Activated CD4-positive, alpha-beta T cell treated with anti-CD3 and anti-CD28 coated beads, Interleukin-2, amount 50 U/mL, for 48 hours (primary cell): ENCODE measurements around the gene MAP3K21.
A peak's percentile ranks its signal among the peaks of the same experiment; 100 is the strongest.

Experiments
- DNase-seq, 2 experiments: peaks; one replicate each; pipeline ENCODE4 v3.0.0-alpha.2; 2020

The MAP3K21 gene

DNA sequence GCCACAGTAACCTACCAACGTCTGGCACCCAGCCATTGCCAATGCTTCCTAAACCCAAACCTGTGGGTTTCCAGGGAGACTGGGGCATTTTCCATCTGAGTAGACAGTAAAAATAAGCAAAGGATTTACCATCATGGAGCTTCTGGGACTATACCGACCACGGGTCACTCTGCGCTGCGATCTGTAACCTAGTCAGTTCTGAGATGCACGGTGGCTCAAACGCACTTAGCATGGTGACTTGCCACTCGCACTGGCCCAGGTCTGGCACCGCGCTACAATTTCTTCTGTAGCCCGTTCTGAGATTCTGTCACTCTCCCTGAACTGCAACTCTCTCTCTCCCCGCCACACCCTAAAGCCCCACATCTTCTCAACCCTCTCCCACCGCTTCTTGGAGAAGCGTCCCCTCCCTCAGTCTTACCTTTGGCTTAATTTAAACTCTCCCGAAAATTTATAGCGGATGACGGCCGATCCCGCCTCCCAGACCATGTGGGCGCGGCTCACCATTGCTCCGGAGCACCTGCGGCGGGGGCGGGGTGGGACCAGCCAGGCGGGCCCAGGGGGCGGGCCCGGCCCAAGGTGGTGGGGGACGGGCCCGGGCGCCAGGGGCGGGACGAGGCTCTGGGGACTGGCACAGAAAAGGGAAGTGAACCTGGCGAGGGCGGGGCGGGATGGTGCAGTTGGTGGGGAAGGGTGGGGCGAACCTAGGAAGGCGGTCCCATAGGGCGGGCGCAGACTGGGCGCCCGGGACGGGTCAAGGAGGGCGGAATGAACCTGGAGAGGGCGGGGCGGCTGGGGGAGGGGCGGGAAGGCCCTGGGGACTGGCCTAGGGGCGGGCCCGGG lies 493 bp upstream of the MAP3K21 start:
- peak; percentile 94 to 95 for DNase-seq

DNA sequence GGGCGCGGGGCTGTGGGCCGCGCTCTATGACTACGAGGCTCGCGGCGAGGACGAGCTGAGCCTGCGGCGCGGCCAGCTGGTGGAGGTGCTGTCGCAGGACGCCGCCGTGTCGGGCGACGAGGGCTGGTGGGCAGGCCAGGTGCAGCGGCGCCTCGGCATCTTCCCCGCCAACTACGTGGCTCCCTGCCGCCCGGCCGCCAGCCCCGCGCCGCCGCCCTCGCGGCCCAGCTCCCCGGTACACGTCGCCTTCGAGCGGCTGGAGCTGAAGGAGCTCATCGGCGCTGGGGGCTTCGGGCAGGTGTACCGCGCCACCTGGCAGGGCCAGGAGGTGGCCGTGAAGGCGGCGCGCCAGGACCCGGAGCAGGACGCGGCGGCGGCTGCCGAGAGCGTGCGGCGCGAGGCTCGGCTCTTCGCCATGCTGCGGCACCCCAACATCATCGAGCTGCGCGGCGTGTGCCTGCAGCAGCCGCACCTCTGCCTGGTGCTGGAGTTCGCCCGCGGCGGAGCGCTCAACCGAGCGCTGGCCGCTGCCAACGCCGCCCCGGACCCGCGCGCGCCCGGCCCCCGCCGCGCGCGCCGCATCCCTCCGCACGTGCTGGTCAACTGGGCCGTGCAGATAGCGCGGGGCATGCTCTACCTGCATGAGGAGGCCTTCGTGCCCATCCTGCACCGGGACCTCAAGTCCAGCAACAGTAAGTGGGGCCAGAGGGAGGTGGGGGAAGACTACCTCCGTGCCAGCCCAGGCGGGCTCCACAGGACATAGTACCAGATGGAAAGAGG lies 808 bp downstream of the MAP3K21 start:
- peak; percentile 22 to 30 for DNase-seq

DNA sequence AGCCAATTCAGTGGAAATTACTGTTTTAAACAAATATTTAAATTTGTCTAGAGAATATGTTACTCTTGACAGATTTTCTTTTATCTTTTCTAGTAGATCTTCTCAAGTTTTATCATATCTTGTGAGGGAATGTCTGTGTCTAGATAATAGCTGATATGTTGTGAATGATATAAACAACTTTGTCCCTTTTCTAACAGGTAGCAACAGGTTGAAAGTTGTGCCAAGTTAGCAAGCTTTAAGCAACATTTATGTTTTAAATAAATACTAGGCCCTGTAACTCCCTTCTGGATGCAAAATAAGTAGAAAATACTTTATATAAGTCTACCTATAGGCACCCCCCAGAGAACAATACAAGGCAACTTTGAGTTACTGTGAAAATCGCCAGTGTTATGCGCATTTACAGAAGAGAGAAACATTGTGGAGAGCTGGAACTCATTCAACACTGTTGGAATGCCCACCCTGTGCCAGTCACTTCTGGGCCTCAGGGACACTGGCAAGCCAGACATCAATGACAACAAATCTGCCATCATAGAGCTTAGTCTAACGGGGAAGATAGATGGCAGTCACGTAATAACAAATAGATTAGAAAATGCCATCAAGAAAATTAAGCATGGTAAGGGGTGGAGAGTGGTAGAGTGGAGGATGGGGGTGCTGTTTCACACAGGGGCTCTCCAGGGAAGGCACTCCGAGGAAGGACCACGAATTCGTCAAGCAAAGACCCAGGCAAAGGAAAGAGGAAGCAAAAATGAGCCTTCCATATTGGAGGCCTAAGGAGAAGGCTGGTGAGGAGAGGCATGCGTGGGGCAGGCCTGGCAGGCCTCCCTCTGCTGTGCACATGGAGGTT lies 4.4 kb downstream of the MAP3K21 start:
- no peak for DNase-seq

DNA sequence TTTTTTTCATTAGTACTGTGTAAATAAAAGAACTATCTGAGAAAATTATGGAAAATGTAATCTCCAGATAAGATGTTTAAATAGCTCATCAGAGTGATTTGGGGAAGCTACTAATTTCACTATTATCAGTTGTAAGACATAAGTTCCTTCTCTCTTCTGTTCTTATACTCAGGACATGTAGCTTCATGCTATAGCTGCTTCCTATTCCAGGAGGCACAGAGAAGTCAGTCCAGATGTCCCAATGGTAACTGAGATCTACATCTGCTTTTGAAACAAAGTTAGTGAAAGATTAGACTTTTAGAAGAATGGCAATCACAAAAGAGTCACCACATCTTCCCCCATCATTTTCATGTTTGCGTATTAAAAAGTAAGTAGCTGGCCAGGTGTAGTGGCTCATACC lies 5.6 kb downstream of the MAP3K21 start:
- DNase-seq: no peak

DNA sequence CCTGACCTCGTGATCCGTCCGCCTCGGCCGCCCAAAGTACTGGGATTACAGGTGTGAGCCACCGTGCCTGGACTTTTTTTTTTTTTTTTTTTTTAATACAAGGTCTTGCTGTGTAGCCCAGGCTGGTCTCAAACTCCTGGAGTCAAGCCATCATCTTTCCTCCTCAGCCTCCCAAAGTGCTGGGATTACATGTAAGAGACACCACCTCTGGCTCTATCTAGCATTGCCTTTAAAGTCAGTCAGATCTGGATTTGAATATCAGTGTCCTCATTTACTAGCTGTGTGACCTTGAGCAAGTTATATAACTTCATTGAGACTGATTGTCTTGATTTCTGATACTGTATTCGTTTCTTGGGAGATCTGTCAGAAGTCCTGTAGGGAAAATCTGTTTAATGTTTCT lies 6.6 kb downstream of the MAP3K21 start:
- DNase-seq: no peak

DNA sequence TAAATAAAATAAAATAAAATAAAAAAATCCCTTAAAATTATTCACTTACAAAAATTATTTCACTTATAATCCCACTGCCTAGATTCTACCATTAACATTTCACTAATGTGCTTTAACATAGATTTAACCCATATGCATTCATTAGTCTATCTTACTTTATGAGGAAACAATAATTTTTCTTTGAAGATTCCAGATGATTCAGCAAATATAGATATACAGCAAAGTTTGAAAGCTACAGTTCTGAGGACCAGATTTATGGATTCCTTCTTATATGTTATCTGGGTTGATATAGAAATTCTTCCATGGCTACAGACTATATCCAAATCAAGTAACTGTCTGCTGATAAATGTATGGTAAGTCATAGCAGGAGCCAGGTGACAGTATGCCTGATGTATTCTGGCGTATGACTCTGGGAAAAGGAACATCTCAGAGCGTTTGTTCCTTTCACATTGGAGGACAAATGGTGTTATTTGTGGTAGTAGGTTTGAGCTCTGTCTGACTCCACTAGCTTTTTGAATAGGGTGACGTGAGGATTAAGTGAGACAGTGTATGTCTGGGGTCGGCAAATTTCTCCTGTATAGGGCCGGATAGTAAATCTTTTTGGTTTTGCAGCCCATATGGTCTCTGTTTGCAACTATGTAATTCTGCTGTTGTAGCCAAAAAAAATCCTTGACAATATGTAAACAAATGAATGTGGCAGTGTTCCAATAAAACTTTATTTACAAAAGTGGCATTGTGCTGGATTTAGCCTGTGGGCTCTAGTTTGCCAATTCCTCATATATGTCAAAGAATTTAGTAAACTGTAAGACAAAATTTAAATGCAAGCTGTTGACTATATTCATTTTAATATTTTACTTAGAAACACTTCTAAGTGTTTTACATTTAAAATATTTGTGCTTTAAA lies 9.3 kb downstream of the MAP3K21 start:
- DNase-seq: no peak

DNA sequence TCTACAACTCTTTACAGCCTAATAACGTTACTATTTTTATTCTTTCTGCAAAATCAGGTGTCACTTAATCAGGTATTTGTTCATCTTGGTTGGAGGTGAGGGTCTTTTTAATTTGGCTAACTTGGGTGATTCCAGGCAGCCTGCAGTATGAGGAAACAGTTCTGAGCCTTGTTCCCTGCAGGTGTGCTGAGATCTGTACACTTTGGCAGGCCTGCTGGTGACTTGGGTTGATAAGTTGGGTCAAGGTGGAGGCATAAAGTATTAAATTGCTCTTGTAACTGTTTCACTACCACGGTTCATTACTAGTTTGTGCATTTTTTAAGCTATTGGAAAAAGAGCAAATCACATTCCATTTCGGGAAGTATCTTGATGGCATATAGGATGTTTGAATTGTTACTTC lies 10.0 kb downstream of the MAP3K21 start:
- no peak for DNase-seq

DNA sequence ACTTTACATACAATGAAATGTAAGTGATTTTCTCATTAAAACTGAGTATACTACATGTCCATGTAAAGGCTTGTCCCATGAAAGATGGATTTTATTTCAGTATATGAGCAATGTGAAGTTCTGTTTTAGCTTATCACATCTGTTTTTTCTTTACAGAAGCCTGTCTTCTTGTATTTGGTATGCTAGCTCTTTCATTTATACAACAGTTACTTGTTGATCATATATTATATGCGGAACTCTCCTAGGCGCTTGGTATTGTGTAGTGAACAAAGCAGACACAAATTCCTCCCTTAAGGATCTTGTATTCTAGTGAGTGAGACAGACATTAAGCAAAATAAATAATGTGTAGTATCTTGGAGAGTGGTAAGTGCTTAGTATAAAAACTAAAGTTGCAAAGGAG lies 10.6 kb downstream of the MAP3K21 start:
- no peak for DNase-seq

DNA sequence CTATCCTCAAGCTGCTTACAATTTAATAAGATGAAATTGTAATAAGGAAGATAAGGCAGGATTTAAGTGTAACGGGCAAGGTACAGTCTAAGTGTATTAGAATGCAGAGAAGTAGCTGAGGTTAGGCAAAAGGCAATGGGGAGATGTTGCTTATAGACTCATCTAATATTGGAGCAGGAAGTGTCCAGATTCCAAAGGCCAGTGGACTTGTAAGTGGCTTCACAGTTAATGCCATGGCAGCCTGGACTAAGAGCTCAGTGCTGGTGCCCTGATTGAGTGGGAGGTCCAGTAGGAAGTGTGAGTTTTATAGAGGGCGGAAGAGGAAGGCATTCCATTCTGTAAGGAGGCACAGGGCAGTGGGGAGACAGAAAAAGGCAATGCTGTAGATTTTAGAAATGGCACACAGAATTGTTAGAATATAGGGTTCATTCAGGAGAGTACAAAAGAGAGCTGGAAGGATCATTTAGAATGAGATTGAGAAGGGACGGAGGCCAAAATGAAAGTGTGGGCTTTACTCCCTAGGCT lies 12.6 kb downstream of the MAP3K21 start:
- no peak for DNase-seq

DNA sequence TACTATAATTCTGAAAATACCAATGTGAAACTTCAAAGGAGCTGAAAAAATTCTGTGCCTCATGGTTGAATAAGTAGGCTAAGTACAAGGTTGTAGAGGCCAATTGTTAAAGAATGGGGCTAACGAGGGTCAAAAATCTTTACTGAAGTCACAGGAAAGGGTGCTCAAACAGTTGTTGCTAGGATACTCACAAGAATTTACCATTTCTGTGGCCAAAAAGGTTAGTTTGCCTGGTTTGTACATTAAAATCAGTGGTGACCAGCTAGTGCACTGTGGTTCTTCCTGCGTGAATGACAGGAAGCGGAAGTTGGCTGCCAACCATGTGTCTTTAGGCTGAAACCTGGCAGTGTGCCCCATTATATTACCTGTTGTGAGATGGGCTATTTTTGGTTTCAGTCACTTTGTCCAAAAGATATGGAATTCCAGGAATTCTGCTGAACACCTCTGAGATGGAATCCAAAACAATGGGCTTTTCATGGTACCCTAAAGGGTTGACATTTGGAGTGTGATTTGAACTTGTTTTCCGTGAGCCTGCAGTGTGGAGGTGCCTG lies 13.5 kb downstream of the MAP3K21 start:
- no peak for DNase-seq

DNA sequence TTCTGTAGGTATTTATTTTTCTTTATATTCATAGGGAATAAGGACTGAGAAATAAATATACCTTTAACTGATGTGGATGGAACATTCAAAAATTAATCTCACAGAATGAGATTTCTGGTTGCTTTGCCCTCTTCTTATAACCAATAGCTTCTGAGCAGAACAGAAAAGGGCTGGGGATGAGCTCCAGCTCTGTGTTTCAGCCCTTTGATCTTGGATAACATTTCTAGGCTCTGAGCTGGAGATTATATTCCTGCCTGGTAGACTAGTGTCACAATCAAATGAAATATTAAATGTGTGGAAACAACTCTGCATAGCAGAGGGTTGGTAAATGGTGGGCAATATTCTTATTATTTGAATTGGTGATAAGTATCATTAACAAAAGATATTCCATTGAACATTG lies 14.6 kb downstream of the MAP3K21 start:
- DNase-seq: no peak

DNA sequence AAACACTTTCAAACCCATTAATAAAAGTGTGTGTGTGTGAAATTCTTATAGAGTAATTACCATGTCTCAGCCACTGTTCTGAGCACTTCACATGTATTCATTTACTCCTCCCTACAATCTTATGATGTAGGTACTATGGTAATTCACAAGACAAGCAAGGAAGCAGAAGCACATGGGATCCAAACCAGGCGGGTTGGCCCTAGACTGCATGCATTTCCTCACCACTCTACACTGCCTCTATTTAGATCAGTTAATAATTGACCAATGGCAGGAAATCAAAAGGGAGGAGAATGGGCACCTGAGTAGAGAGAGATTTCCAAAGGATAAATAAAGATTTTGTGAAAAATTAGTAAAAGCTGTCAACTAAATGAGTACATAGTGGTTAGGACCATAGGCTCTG lies 15.7 kb downstream of the MAP3K21 start:
- no peak for DNase-seq

DNA sequence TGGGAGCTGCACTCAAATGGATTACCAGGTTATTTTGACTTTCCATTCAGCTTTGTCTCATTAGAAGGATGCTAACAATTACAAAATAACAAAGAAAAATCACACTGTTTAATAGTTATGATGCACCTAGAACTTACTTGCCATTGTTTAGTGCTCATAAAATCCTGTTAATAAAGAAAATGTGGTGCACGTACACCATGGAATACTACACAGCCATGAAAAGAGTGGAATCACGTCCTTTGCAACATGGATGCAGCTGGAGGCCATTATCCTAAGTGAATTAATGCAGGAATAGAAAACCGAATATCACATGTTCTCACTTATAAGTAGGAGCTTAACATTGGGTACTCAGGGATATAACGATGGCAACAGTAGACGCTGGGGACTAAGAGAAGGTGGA lies 19.8 kb downstream of the MAP3K21 start:
- DNase-seq: no peak

DNA sequence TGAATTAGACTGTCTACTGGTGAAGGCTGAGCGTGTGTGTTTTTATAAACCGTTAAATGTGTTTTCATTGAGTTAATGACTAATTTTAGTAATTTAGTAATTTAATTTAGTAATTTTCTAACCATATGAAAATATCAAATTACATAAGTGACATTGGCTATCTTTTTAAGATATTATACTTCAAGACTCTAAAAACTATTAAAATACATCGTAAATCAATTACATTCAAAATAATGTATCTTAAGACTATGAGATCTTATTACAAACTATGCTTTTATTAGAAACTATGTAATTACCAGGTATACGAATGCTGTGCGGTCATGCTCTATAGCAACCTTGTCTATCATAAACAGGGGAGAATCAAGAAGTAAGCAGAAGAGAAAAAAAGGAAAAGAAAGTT lies 21.6 kb downstream of the MAP3K21 start:
- DNase-seq: no peak

DNA sequence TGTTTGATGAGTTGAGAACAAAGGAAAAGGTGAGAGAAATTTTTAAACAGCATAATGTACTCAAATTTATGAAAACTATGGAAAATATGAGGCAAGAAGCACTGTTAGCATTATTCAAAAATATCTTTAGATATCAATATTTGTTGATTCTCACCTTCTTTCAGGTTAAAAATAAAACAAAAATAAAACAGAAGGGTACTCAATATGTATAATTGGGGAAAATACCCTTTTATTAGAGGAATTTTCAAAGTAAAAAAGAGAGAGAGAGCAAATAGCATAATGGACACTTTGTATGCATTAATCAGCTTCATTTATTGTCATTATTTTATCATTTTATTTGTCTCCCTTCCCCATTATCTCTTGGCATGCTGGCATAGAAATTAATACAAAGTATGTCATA lies 27.5 kb downstream of the MAP3K21 start:
- no peak for DNase-seq

DNA sequence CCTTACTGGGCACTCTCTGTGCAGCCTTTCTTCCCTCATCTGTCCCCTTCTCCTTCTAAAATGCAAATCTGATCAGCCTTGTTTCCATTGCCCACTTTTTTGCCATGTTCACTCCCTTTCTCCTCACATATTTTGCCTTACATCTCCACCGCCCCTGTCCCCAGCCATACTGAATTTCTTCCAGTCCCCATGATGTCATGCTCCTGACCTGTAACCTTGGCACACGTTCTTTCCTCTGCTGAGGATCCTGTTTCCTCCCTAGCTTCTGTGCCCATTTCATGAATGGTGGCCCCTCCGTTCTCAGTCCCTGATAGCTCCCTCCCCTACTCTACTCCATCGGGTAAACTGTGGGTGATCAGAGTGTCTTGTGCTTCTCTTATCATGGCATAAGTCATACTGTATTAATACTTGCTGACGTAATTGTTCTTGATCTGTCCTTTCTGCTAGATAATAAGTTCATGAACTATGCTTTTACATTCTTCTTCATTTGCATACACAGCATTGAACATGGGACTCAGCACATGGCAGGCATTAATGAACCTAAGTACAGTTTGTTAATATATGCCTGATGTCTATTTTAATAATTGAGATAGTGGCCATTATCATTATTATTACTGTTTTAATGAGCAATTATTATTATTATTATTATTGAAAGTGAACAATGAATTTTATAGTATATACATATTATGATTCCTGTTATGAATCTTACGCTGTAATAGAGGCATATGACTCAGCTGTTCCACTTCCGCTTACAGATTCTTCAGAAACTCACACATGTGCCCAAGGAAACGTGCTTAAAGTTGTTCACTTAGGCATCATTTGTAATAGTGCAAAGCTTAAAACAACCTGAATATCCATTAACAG lies 28.5 kb downstream of the MAP3K21 start:
- peak in 1 of 2 experiments; percentile 22 for DNase-seq

DNA sequence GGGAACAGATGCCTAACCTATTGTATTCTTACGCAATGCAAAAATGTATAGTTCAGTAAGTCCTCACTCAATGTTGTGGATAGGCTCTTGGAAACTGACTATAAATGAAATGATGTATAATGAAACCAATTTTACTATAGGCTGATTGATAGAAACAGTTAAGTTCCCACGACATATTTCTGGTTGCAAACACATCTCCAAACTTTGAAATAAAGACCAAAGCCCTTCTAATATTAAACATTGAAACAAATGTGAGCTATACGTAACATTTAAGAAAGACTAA lies 29.1 kb downstream of the MAP3K21 start:
- no peak for DNase-seq

DNA sequence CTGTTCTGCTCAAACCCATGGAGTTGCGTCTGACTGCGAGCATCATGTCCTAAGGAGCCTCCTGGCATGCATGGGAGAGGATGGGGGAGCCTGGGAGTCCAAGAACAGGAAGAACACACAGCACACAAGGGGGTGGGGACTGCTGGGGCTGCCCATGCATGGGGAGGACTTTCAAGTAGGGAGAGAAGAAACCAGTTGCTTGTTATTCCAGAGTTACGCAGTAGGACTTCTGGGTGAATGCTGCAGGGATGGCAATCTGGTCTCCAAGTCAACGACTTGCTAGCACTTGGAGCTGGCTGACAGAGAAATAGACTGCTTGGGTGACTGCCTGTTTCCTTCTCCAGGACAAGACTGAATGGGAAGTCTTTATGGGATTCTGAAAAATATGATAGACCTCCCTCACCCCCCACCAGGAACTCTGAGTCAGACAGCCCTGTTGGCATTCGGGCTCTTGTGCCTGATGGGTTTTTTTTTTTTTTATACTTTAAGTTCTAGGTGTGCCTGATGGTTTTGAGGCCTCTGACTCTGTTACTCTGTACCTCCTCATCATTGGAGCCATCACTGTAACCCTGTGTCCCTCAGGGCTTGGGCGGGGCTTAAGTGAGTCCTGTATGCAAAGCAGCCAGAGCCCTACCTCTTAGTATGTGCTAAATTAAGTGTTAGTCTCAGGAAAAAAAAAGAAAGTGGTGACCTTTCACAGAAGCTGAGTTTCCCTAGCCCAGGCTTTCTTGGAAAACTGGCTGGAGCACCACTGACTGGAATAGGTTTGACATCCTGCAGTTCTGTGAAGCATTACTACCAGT lies 30.3 kb downstream of the MAP3K21 start:
- DNase-seq: peak; percentile 24 to 54

DNA sequence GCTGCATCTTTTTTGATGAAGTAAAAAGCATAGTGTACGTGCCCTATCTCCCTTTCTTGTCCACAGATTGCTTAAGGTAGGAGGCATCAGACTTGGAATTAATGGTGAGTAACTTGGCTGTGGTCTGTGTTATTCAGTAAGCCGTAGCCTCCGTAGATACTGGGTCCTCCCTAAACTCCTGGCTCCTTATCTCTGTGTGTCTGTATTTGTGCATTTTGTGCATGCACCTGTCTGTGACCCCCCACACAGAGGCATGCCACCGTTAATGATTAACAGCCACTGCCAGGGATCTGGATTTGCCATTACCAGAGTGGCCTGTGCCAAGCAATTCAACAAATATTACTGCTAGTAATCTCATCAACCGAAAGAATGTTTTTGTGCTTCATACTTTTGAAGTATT lies 31.9 kb downstream of the MAP3K21 start:
- no peak for DNase-seq

DNA sequence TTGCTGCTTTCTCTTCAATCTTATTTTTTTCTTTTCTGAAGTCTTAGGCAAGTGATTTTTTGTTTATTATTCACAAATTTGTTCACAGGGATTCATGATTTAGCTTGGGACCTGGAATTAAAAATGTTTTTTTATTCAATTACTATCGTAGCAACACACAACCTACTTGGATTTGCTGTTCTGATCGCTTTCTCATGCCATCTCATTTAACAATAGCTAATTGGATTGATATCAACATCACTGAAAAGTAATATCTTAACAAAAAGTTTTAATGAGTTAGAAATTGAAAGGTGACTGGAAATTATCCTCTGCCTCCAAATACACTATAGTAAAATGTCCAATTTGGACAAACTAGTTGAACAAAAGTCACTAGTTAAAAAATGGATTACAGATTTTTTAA lies 32.4 kb downstream of the MAP3K21 start:
- no peak for DNase-seq
